Measurements from ENCODE around the gene TMEM248. TPM values are rescaled to one million over a fixed set of nuclear protein-coding genes. Genes with fewer than 3 reads are reported as not detected.

Gene TMEM248
- total RNA-seq, 1 experiment from 2014 or later: 60.4 TPM

- TF ChIP-seq STAT6 (CRISPR knock-in tag; conservative IDR thresholded peaks at IDR 0.05; ENCODE audit: low read depth) (no peak), ATF2 (CRISPR knock-in tag; IDR thresholded peaks at IDR 0.05; ENCODE audit: borderline replicate concordance, low read depth) (no peak), RELA (CRISPR knock-in tag; IDR thresholded peaks at IDR 0.05; ENCODE audit: borderline replicate concordance) (no peak), IRF2 (CRISPR knock-in tag; IDR thresholded peaks at IDR 0.05; ENCODE audit: borderline replicate concordance, low read depth) (no peak), PREB (CRISPR knock-in tag; IDR thresholded peaks at IDR 0.05; ENCODE audit: borderline replicate concordance) (no peak), NFATC4 (CRISPR knock-in tag; IDR thresholded peaks at IDR 0.05) (no peak), SOX15 (CRISPR knock-in tag; IDR thresholded peaks at IDR 0.05) (no peak), TEAD1 (CRISPR knock-in tag; IDR thresholded peaks at IDR 0.05) (peak; percentile 83; the same call in 1 of the 2 replicates), MYBL2 (CRISPR knock-in tag; IDR thresholded peaks at IDR 0.05) (0 out of 2 replicates have a peak, but pooled peaks have one; percentile 77), RORB (CRISPR knock-in tag; IDR thresholded peaks at IDR 0.05) (no peak), E2F5 (CRISPR knock-in tag; IDR thresholded peaks at IDR 0.05) (0 out of 2 replicates have a peak, but pooled peaks have one; percentile 32), CBFB (CRISPR knock-in tag; IDR thresholded peaks at IDR 0.05; ENCODE audit: low read depth) (no peak), ZNF281 (CRISPR knock-in tag; IDR thresholded peaks at IDR 0.05) (0 out of 2 replicates have a peak, but pooled peaks have one; percentile 46), ZBTB21 (CRISPR knock-in tag; IDR thresholded peaks at IDR 0.05; ENCODE audit: borderline replicate concordance) (no peak), MLX (CRISPR knock-in tag; IDR thresholded peaks at IDR 0.05) (no peak), ETV6 (CRISPR knock-in tag; IDR thresholded peaks at IDR 0.05) (no peak), E2F1 (CRISPR knock-in tag; IDR thresholded peaks at IDR 0.05) (no peak), FOXP1 (CRISPR knock-in tag; IDR thresholded peaks at IDR 0.05; ENCODE audit: borderline replicate concordance) (peak; percentile 92), ZSCAN18 (CRISPR knock-in tag; IDR thresholded peaks at IDR 0.05) (no peak), HMGXB4 (CRISPR knock-in tag; IDR thresholded peaks at IDR 0.05) (0 out of 2 replicates have a peak, but pooled peaks have one; percentile 43), JUN (CRISPR knock-in tag; IDR thresholded peaks at IDR 0.05) (no peak)
Observed at GRCh38 chr7:66920769-66921395, at the start of gene TMEM248 (continued).
